Kidney (tissue), 14 donors: Measurements from ENCODE around the gene CDC42EP1. TPM values are rescaled to one million over a fixed set of nuclear protein-coding genes. Genes with fewer than 3 reads are reported as not detected.

ENCODE experiments used
- DNase-seq, 5 donors: peaks; one replicate each; pipeline ENCODE4 v3.0.0-alpha.2; 2013 to 2020
- FAIRE-seq: peaks from 2 replicates; lab custom pipeline; 2012; peaks lifted over from hg19 to GRCh38; lab: Jason Lieb, UNC
- H3K27ac ChIP-seq, 2 donors: one replicate each; pipeline ENCODE4 v1.7.0; 2013; ENCODE audit warnings: low read depth in 2 of 2, low read length in 2 of 2, inconsistent platforms in 1 of 2
- H3K27me3 ChIP-seq: one replicate; pipeline ENCODE4 v1.7.1; 2013; ENCODE audit warnings: low read length, inconsistent platforms; ENCODE audit not compliant: control insufficient read depth, insufficient read depth
- H3K36me3 ChIP-seq, 3 donors: one replicate each; pipeline versions ENCODE4 v1.7.0 to v1.7.1; 2013; ENCODE audit warnings: low read length in 3 of 3, control low read depth in 1 of 3, inconsistent platforms in 1 of 3; ENCODE audit not compliant: insufficient read depth in 3 of 3, control insufficient read depth in 2 of 3
- H3K4me1 ChIP-seq, 3 donors: one replicate each; pipeline versions ENCODE4 v1.7.0 to v1.7.1; 2013; ENCODE audit warnings: low read length in 3 of 3, inconsistent platforms in 1 of 3, low read depth in 1 of 3; ENCODE audit not compliant: control insufficient read depth in 2 of 3, insufficient read depth in 2 of 3
- H3K4me3 ChIP-seq, 3 donors: one replicate each; pipeline versions ENCODE4 v1.7.0 to v1.8.1; 2013; ENCODE audit warnings: low read length in 3 of 3, control low read depth in 1 of 3, inconsistent platforms in 1 of 3
- H3K9ac ChIP-seq, 3 donors: one replicate each; pipeline versions ENCODE4 v1.7.0 to v1.7.1; 2013; ENCODE audit warnings: low read length in 3 of 3, control low read depth in 1 of 3, inconsistent platforms in 1 of 3
- H3K9me3 ChIP-seq, 3 donors: one replicate each; pipeline versions ENCODE4 v1.7.0 to v1.7.1; 2013; ENCODE audit warnings: low read length in 3 of 3, control low read depth in 1 of 3, inconsistent platforms in 1 of 3; ENCODE audit not compliant: control insufficient read depth in 2 of 3, insufficient read depth in 1 of 3
- intact Hi-C: fragments of 100-400 bp; cut with DNase I; formaldehyde crosslinking; loops from one replicate; pipeline ENCODE4 v1.11.1; 2022
- polyA plus RNA-seq: library from polyadenylated mRNA; stranded (reverse); fragments of 350-450 nt; fragmentation: Illumina TruSeq; extraction: RNeasy Lipid Tissue Mini Kit (QIAGEN cat#74804); gene quantifications from one replicate; pipeline ENCODE4 v1.2.3, GENCODE V29; 2014; ENCODE audit warnings: low read depth, low replicate concordance; ENCODE audit not compliant: insufficient read depth
- total RNA-seq: library from RNA; stranded (reverse); fragmentation: NEBNext Ultra II Directional; extraction: Animal tissue kit (Norgen Biotek cat#: 25700); gene quantifications from one replicate; pipeline ENCODE4 v1.2.1, GENCODE V29; 2021
- TF ChIP-seq, protein P1 (sequence below): IDR thresholded peaks from 3 replicates; pipeline ENCODE4 v1.5.1; 2012; ENCODE audit warnings: mild to moderate bottlenecking, moderate library complexity, borderline replicate concordance; ENCODE audit not compliant: insufficient read depth; ENCODE audit errors: extremely low read depth
- donor health status: control.
- donor health status: control.
- donor health status: control.
- donor health status: control.
- donor health status: control.
- donor health status: DM: yes; HTN: yes; CAD: no.
- donor health status: Normal renal cell carcinoma (clear cell type).

Gene CDC42EP1
- total and polyA plus RNA-seq, 2 donors from 2014 or later, result 29.5 to 68.5 TPM

DNA sequence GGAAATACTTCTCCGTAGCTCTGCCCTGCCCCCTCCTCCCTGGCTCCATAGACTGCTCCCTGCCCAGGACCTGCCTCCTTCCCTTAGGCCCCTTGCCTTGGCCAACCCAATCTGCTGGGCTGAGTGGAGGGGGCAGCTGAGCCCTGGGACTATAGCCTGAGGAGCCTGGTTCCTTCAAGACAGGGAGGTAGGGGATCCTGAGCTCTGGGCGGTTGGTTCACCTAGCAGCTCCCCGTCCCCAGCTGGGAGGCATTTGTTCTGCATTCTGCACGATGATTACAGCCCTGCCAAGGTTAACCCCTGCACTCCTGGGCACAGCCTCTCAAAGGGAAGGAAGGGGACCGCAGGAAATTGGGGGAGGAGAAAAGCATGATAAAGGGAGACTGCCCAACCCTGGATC lies 3.6 kb upstream of the CDC42EP1 start:
- Histone ChIP-seq H3K27me3 (no peaks in the 10 kb centered on the region), H3K9ac (no peak overlapping the region), H3K27ac (no peak overlapping the region), H3K4me1 (peaks cover 4 to 35% (median 13%) of the 10 kb centered on the region in 3 donors), H3K36me3 (no peaks in the 10 kb centered on the region), H3K4me3 (no peak overlapping the region), H3K9me3 (no peaks in the 10 kb centered on the region)
- FAIRE-seq (no peak), DNase-seq (peak in 1 of 5 donors; percentile 46)
- intact Hi-C loops, result no loop called here
- TF ChIP-seq, protein P1, sequence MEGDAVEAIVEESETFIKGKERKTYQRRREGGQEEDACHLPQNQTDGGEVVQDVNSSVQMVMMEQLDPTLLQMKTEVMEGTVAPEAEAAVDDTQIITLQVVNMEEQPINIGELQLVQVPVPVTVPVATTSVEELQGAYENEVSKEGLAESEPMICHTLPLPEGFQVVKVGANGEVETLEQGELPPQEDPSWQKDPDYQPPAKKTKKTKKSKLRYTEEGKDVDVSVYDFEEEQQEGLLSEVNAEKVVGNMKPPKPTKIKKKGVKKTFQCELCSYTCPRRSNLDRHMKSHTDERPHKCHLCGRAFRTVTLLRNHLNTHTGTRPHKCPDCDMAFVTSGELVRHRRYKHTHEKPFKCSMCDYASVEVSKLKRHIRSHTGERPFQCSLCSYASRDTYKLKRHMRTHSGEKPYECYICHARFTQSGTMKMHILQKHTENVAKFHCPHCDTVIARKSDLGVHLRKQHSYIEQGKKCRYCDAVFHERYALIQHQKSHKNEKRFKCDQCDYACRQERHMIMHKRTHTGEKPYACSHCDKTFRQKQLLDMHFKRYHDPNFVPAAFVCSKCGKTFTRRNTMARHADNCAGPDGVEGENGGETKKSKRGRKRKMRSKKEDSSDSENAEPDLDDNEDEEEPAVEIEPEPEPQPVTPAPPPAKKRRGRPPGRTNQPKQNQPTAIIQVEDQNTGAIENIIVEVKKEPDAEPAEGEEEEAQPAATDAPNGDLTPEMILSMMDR, result no peak

DNA sequence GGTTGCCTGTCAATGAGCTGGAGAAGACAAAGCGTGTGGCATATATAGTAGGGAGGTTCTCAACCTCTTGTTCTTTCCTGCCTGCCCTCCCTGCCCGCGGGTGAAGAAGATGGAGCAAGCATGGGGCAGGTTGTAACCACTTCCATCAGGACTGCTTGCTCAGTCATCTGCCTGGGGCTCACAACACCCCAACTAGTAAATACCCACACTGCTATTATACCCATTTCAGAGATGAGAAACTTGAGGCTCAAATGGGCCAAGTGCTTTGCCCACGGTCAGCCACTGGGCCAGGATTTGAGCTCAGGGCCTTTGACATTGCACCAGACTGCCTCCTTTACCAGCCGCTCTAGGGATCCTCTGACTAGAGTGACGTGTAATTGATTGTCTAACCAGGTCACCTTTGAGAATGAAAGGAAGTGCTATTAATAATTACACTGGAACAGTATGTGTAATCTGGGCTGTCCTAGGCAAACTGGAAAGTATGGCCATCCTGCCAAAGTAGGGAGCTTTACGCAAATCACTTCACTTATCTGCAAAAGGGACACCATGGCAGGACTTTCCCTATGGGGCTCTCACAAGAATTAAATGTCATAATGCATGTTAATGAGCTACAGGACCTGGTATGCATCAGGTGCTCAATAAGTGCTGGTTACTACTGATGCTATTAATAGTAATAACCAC lies 2.8 kb upstream of the CDC42EP1 start:
- H3K27me3 ChIP-seq, result no peaks in the 10 kb centered on the region
- peaks cover 3 to 36% (median 20%) of the 10 kb centered on the region in 3 donors for H3K4me1 ChIP-seq
- TF ChIP-seq, protein P1, result no peak
- no peaks in the 10 kb centered on the region for H3K36me3 ChIP-seq
- H3K9ac ChIP-seq, result no peak overlapping the region
- intact Hi-C loops, result no loop called here
- peak in 1 of 5 donors; percentile 48 for DNase-seq
- FAIRE-seq, result no peak
- no peaks in the 10 kb centered on the region for H3K9me3 ChIP-seq
- H3K4me3 ChIP-seq, result no peak overlapping the region
- H3K27ac ChIP-seq, result peak overlapping the region; percentile 55 to 75

DNA sequence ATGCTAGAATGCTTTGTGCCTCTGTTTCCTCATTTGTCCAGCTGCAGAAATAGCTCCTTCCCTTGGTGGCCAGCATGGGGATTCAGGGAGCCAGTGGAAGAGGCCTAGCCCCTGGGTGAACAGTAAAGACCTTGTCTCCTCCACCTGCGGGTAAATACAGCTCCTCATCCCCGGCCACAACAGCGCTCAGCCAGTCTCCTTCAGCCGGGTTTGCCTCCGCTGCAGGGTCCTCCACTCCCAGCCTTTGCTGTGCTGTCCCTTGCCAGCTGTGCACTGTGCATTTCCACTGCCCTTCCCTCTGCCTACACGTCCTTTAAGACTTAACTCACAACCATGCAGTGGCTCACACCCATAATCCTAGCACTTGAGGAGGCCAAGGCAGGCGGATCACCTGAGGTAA lies 1.5 kb upstream of the CDC42EP1 start:
- FAIRE-seq (no peak), DNase-seq (no peak)
- TF ChIP-seq, protein P1, result no peak
- Histone ChIP-seq H3K4me3 (no peak overlapping the region), H3K4me1 (peaks cover 10 to 44% (median 24%) of the 10 kb centered on the region in 3 donors), H3K9me3 (no peaks in the 10 kb centered on the region), H3K27ac (peak overlapping the region in 1 of 2 donors; percentile 60), H3K36me3 (no peaks in the 10 kb centered on the region), H3K27me3 (no peaks in the 10 kb centered on the region), H3K9ac (no peak overlapping the region)
- intact Hi-C loops, result no loop called here

DNA sequence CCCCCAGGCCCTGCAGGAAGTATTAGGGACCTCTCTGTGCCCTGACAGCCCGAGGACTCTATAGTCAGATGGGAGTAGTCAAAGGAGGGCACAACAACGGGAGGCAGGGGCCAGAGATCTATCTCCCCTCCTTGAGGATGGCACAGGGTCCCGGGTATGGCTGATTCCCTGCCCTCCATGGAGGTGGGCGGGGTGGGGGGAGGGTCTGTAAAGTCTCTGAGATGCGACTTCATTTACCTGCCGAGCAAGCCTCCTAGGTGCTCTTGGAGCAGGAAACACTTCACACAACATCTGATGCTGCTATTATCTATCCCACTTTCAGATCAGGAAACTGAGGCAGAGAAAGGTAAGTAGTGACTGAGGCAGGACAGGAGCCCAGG lies 769 bp upstream of the CDC42EP1 start:
- Histone ChIP-seq H3K9me3 (no peaks in the 10 kb centered on the region), H3K4me3 (peak overlapping the region; percentile 26 to 52 (median 38)), H3K36me3 (no peaks in the 10 kb centered on the region), H3K27ac (peak overlapping the region; percentile 93 to 97), H3K27me3 (no peaks in the 10 kb centered on the region), H3K4me1 (peaks cover 12 to 51% (median 24%) of the 10 kb centered on the region in 3 donors), H3K9ac (peak overlapping the region in 2 of 3 donors; percentile 63 to 87)
- FAIRE-seq (no peak), DNase-seq (peak in 1 of 5 donors; percentile 60)
- TF ChIP-seq, protein P1, result no peak
- intact Hi-C loops, result no loop called here
